Kidney (tissue), 14 donors: ENCODE data around the gene CSF2. TPM values are rescaled to one million over a fixed set of nuclear protein-coding genes. Genes with fewer than 3 reads are reported as not detected.

Source experiments
- DNase-seq, 5 donors: peaks; one replicate each; pipeline ENCODE4 v3.0.0-alpha.2; 2013 to 2020
- FAIRE-seq: peaks from 2 replicates; lab custom pipeline; 2012; peaks lifted over from hg19 to GRCh38; lab: Jason Lieb, UNC
- H3K27ac ChIP-seq, 2 donors: one replicate each; pipeline ENCODE4 v1.7.0; 2013; ENCODE audit warnings: low read depth in 2 of 2, low read length in 2 of 2, inconsistent platforms in 1 of 2
- H3K27me3 ChIP-seq: one replicate; pipeline ENCODE4 v1.7.1; 2013; ENCODE audit warnings: low read length, inconsistent platforms; ENCODE audit not compliant: control insufficient read depth, insufficient read depth
- H3K36me3 ChIP-seq, 3 donors: one replicate each; pipeline versions ENCODE4 v1.7.0 to v1.7.1; 2013; ENCODE audit warnings: low read length in 3 of 3, control low read depth in 1 of 3, inconsistent platforms in 1 of 3; ENCODE audit not compliant: insufficient read depth in 3 of 3, control insufficient read depth in 2 of 3
- H3K4me1 ChIP-seq, 3 donors: one replicate each; pipeline versions ENCODE4 v1.7.0 to v1.7.1; 2013; ENCODE audit warnings: low read length in 3 of 3, inconsistent platforms in 1 of 3, low read depth in 1 of 3; ENCODE audit not compliant: control insufficient read depth in 2 of 3, insufficient read depth in 2 of 3
- H3K4me3 ChIP-seq, 3 donors: one replicate each; pipeline versions ENCODE4 v1.7.0 to v1.8.1; 2013; ENCODE audit warnings: low read length in 3 of 3, control low read depth in 1 of 3, inconsistent platforms in 1 of 3
- H3K9ac ChIP-seq, 3 donors: one replicate each; pipeline versions ENCODE4 v1.7.0 to v1.7.1; 2013; ENCODE audit warnings: low read length in 3 of 3, control low read depth in 1 of 3, inconsistent platforms in 1 of 3
- H3K9me3 ChIP-seq, 3 donors: one replicate each; pipeline versions ENCODE4 v1.7.0 to v1.7.1; 2013; ENCODE audit warnings: low read length in 3 of 3, control low read depth in 1 of 3, inconsistent platforms in 1 of 3; ENCODE audit not compliant: control insufficient read depth in 2 of 3, insufficient read depth in 1 of 3
- CTCF ChIP-seq: IDR thresholded peaks from 3 replicates; pipeline ENCODE4 v1.5.1; 2012; ENCODE audit warnings: mild to moderate bottlenecking, moderate library complexity, borderline replicate concordance; ENCODE audit not compliant: insufficient read depth; ENCODE audit errors: extremely low read depth
- intact Hi-C: fragments of 100-400 bp; cut with DNase I; formaldehyde crosslinking; loops from one replicate; pipeline ENCODE4 v1.11.1; 2022
- polyA plus RNA-seq: library from polyadenylated mRNA; stranded (reverse); fragments of 350-450 nt; fragmentation: Illumina TruSeq; extraction: RNeasy Lipid Tissue Mini Kit (QIAGEN cat#74804); gene quantifications from one replicate; pipeline ENCODE4 v1.2.3, GENCODE V29; 2014; ENCODE audit warnings: low read depth, low replicate concordance; ENCODE audit not compliant: insufficient read depth
- total RNA-seq: library from RNA; stranded (reverse); fragmentation: NEBNext Ultra II Directional; extraction: Animal tissue kit (Norgen Biotek cat#: 25700); gene quantifications from one replicate; pipeline ENCODE4 v1.2.1, GENCODE V29; 2021
- donor health status: control.
- donor health status: control.
- donor health status: control.
- donor health status: control.
- donor health status: control.
- donor health status: DM: yes; HTN: yes; CAD: no.
- donor health status: Normal renal cell carcinoma (clear cell type).

The CSF2 gene
- total and polyA plus RNA-seq, 2 donors from 2014 or later: not detected

DNA sequence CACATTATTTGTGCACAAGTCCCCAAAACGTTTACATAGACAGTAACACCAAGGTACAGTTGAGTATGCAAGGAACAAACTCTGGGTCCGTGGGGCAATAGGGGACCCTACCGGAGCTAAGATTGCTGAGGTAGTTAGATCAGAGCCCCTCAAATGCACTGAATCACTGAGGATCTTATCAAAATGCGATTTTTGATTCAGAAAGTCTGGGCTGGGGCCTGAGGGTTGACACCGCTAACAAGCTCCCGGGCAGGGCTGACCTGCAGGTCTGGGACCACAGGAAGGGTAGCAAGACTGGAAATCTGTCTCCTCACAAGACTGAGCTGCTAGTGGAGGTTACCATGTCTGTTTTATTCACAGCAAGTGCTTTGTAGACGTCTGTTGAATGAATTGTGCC, 14.9 kb upstream of the CSF2 start:
- Histone ChIP-seq H3K4me3 (no peak overlapping the region), H3K4me1 (no peaks in the 10 kb centered on the region), H3K27ac (no peak overlapping the region), H3K9me3 (no peaks in the 10 kb centered on the region), H3K27me3 (no peaks in the 10 kb centered on the region), H3K9ac (no peak overlapping the region), H3K36me3 (no peaks in the 10 kb centered on the region)
- no peak for FAIRE-seq
- TF ChIP-seq CTCF: no peak
- intact Hi-C loops: no loop called here
- DNase-seq: no peak

- H3K4me3 ChIP-seq: no peak overlapping the region
- H3K9ac ChIP-seq: no peak overlapping the region
- H3K27me3 ChIP-seq: no peaks in the 10 kb centered on the region
- H3K4me1 ChIP-seq: no peaks in the 10 kb centered on the region
- TF ChIP-seq CTCF: no peak
- DNase-seq (peak in 2 of 5 donors; percentile 11 to 38), FAIRE-seq (no peak)
- intact Hi-C loops: no loop called here
- no peak overlapping the region for H3K27ac ChIP-seq
- H3K36me3 ChIP-seq: no peaks in the 10 kb centered on the region
- no peaks in the 10 kb centered on the region for H3K9me3 ChIP-seq
Observed at GRCh38 chr5:132059043-132059695, 14.4 kb upstream of the CSF2 start.

- Histone ChIP-seq H3K36me3 (no peaks in the 10 kb centered on the region), H3K9ac (no peak overlapping the region), H3K9me3 (no peaks in the 10 kb centered on the region), H3K27me3 (no peaks in the 10 kb centered on the region), H3K4me3 (no peak overlapping the region), H3K27ac (no peak overlapping the region), H3K4me1 (no peaks in the 10 kb centered on the region)
- DNase-seq (peak in 3 of 5 donors; percentile 7 to 43 (median 20)), FAIRE-seq (no peak)
- TF ChIP-seq CTCF: no peak
- intact Hi-C loops: no loop called here
Observed at GRCh38 chr5:132059696-132060500, 13.7 kb upstream of the CSF2 start.
